GM23248 (cell line): ENCODE results near the gene LYZL6. TPM values are rescaled to one million over a fixed set of nuclear protein-coding genes. Genes with fewer than 3 reads are reported as not detected.

Experiments
- DNase-seq: peaks from one replicate; pipeline ENCODE4 v3.0.0-alpha.2; 2015
- H2AFZ ChIP-seq: fragments of 200-600 bp; sonication (generic); 2 replicates; pipeline ENCODE4 v1.6.1; 2016; ENCODE audit warnings: antibody characterized with exemption
- H3F3A ChIP-seq: fragments of 200-600 bp; sonication (generic); 2 replicates; pipeline ENCODE4 v1.6.1; 2016; ENCODE audit warnings: mild to moderate bottlenecking, antibody characterized with exemption, mixed run types; ENCODE audit not compliant: insufficient read depth
- H3K27ac ChIP-seq: fragments of 200-600 bp; sonication (generic); 2 replicates; pipeline ENCODE4 v1.5.1; 2016; ENCODE audit warnings: mild to moderate bottlenecking
- H3K27me3 ChIP-seq: fragments of 200-600 bp; sonication (generic); replicated peaks from 2 replicates; pipeline ENCODE4 v1.6.1; 2016; ENCODE audit warnings: mild to moderate bottlenecking; ENCODE audit not compliant: insufficient read depth
- H3K36me3 ChIP-seq: fragments of 200-600 bp; sonication (generic); 2 replicates; pipeline ENCODE4 v1.6.1; 2016; ENCODE audit warnings: low read depth, mild to moderate bottlenecking
- H3K4me1 ChIP-seq: fragments of 200-600 bp; sonication (generic); 2 replicates; pipeline ENCODE4 v1.6.1; 2016; ENCODE audit warnings: mild to moderate bottlenecking; ENCODE audit not compliant: insufficient read depth
- H3K4me2 ChIP-seq: fragments of 200-600 bp; sonication (generic); one replicate; pipeline ENCODE4 v1.6.1; 2016; ENCODE audit warnings: mild to moderate bottlenecking; ENCODE audit not compliant: unreplicated experiment
- H3K4me3 ChIP-seq: fragments of 200-600 bp; sonication (generic); 2 replicates; pipeline ENCODE4 v1.5.1; 2016; ENCODE audit warnings: mild to moderate bottlenecking
- H3K79me2 ChIP-seq: fragments of 200-600 bp; sonication (generic); 2 replicates; pipeline ENCODE4 v1.6.1; 2016; ENCODE audit warnings: mild to moderate bottlenecking; ENCODE audit not compliant: insufficient read depth
- H3K9ac ChIP-seq: fragments of 200-600 bp; sonication (generic); 2 replicates; pipeline ENCODE4 v1.6.1; 2016; ENCODE audit warnings: mild to moderate bottlenecking
- H3K9me2 ChIP-seq: fragments of 200-600 bp; sonication (generic); 2 replicates; pipeline ENCODE4 v1.6.1; 2016; ENCODE audit warnings: mixed run types, mild to moderate bottlenecking, moderate library complexity; ENCODE audit not compliant: insufficient read depth
- H3K9me3 ChIP-seq: fragments of 200-600 bp; sonication (generic); one replicate; pipeline ENCODE4 v1.6.1; 2017; ENCODE audit warnings: low read depth
- H4K20me1 ChIP-seq: fragments of 200-600 bp; sonication (generic); 2 replicates; pipeline ENCODE4 v1.6.0; 2016; ENCODE audit not compliant: insufficient read depth
- EZH2 ChIP-seq: fragments of 200-600 bp; sonication (generic); IDR thresholded peaks from 2 replicates; pipeline ENCODE4 v1.6.1; 2018; ENCODE audit warnings: antibody characterized with exemption, mild to moderate bottlenecking; ENCODE audit not compliant: insufficient read depth, poor library complexity, severe bottlenecking
- EZH2phosphoT487 ChIP-seq: fragments of 200-600 bp; sonication (generic); IDR thresholded peaks from 2 replicates; pipeline ENCODE4 v1.6.1; 2018; ENCODE audit warnings: antibody characterized with exemption, moderate library complexity, mild to moderate bottlenecking, low read depth; ENCODE audit not compliant: insufficient read depth
- WGBS, 2 experiments: methylation state at CpG; one replicate each; pipeline ENCODE4 v1.1.6; 2015 to 2017; ENCODE audit warnings: low lambda C conversion rate in 2 of 2, low coverage in 1 of 2; ENCODE audit errors: missing lambda C conversion rate in 2 of 2; 5-methylcytosine and 5-hydroxymethylcytosine counted together
- in situ Hi-C: fragments of 300-500 bp; cut with MboI; formaldehyde crosslinking; loops from 2 replicates; pipeline ENCODE4 v1.15.0; 2020
- polyA plus RNA-seq: library from polyadenylated mRNA; unstranded; fragments of >200 nt; fragmentation: Nextera tagmentation; extraction: Ambion mirVana; gene quantifications from 2 replicates; pipeline ENCODE4 v1.2.1, GENCODE V29; 2016
- total RNA-seq: library from RNA; depleted of rRNA; stranded (reverse); fragments of >200 nt; shearing (Covaris generic); gene quantifications from 2 replicates; pipeline ENCODE4 v1.2.3, GENCODE V29; 2014

Gene LYZL6
- total and polyA plus RNA-seq, 2 experiments from 2014 or later = not detected

- in situ Hi-C loops = loop anchor here (25.0 kb wide), 1 partner anchor 497 kb away; no protein-coding TSS in a partner anchor
- no peak overlapping the region for H3K9ac ChIP-seq
- no peaks in the 10 kb centered on the region for H3K4me1 ChIP-seq
- H3F3A ChIP-seq = no peaks in the 10 kb centered on the region
- no peaks in the 10 kb centered on the region for H4K20me1 ChIP-seq
- no peak overlapping the region for H3K4me3 ChIP-seq
- H2AFZ ChIP-seq = no peak overlapping the region
- H3K27ac ChIP-seq = no peak overlapping the region
- no peaks in the 10 kb centered on the region for H3K9me2 ChIP-seq
- H3K9me3 ChIP-seq = no peaks in the 10 kb centered on the region
- DNase-seq = no peak
- peaks cover 11% of the 10 kb centered on the region; the same call in 1 of the 2 replicates for H3K27me3 ChIP-seq
- no peak overlapping the region for H3K4me2 ChIP-seq
- no peaks in the 10 kb centered on the region for H3K36me3 ChIP-seq
- WGBS, 2 experiments = 64% methylated on average over 7 of the region's 7 CpGs
- no peak for TF ChIP-seq EZH2phosphoT487
- no peak for TF ChIP-seq EZH2
- no peaks in the 10 kb centered on the region for H3K79me2 ChIP-seq
Measured at GRCh38 chr17:35965272-35965671, 21.8 kb upstream of the LYZL6 start.

- TF ChIP-seq EZH2phosphoT487 (no peak), EZH2 (no peak)
- H3K4me2 ChIP-seq = no peak overlapping the region
- no peak overlapping the region for H3K9ac ChIP-seq
- 71 to 74% methylated on average over 6 of the region's 6 CpGs for WGBS, 2 experiments
- H3K9me2 ChIP-seq = no peaks in the 10 kb centered on the region
- H4K20me1 ChIP-seq = no peaks in the 10 kb centered on the region
- H3K36me3 ChIP-seq = no peaks in the 10 kb centered on the region
- peaks cover 13% of the 10 kb centered on the region; the same call in 1 of the 2 replicates for H3K27me3 ChIP-seq
- H3K79me2 ChIP-seq = no peaks in the 10 kb centered on the region
- no peak overlapping the region for H3K4me3 ChIP-seq
- H2AFZ ChIP-seq = no peak overlapping the region
- H3K27ac ChIP-seq = no peak overlapping the region
- in situ Hi-C loops = loop anchor here (25.0 kb wide), 1 partner anchor 499 kb away; no protein-coding TSS in a partner anchor
- H3F3A ChIP-seq = no peaks in the 10 kb centered on the region
- H3K4me1 ChIP-seq = no peaks in the 10 kb centered on the region
- DNase-seq = no peak
- no peaks in the 10 kb centered on the region for H3K9me3 ChIP-seq
Measured at GRCh38 chr17:35963663-35964062, 20.1 kb upstream of the LYZL6 start.

GRCh38 chr17:35953720-35954119 is 10.2 kb upstream of the LYZL6 start:
- H3K27ac ChIP-seq = no peak overlapping the region
- H3K27me3 ChIP-seq = peaks cover 12% of the 10 kb centered on the region; the same call in 1 of the 2 replicates
- 35 to 40% methylated on average over 7 of the region's 7 CpGs for WGBS, 2 experiments
- H3K9ac ChIP-seq = no peak overlapping the region
- in situ Hi-C loops = loop anchor here (25.0 kb wide), 1 partner anchor 509 kb away; no protein-coding TSS in a partner anchor
- no peaks in the 10 kb centered on the region for H3K36me3 ChIP-seq
- H2AFZ ChIP-seq = no peak overlapping the region
- no peaks in the 10 kb centered on the region for H3K4me1 ChIP-seq
- H3K4me3 ChIP-seq = no peak overlapping the region
- H3K79me2 ChIP-seq = no peaks in the 10 kb centered on the region
- no peak overlapping the region for H3K4me2 ChIP-seq
- H4K20me1 ChIP-seq = no peaks in the 10 kb centered on the region
- H3F3A ChIP-seq = no peaks in the 10 kb centered on the region
- DNase-seq = no peak
- TF ChIP-seq EZH2 (no peak), EZH2phosphoT487 (no peak)
- H3K9me3 ChIP-seq = no peaks in the 10 kb centered on the region
- H3K9me2 ChIP-seq = no peaks in the 10 kb centered on the region

- no peak overlapping the region for H3K27ac ChIP-seq
- H3K36me3 ChIP-seq = no peaks in the 10 kb centered on the region
- no peak overlapping the region for H2AFZ ChIP-seq
- no peaks in the 10 kb centered on the region for H4K20me1 ChIP-seq
- H3F3A ChIP-seq = no peaks in the 10 kb centered on the region
- in situ Hi-C loops = no loop called here
- TF ChIP-seq EZH2 = no peak
- no peak for TF ChIP-seq EZH2phosphoT487
- H3K9ac ChIP-seq = no peak overlapping the region
- DNase-seq = no peak
- no peaks in the 10 kb centered on the region for H3K79me2 ChIP-seq
- 28 to 36% methylated on average over 3 of the region's 3 CpGs for WGBS, 2 experiments
- H3K4me2 ChIP-seq = no peak overlapping the region
- no peak overlapping the region for H3K4me3 ChIP-seq
- H3K27me3 ChIP-seq = 0 out of 2 replicates have a peak, but pooled peaks cover 7% of the 10 kb centered on the region
- no peaks in the 10 kb centered on the region for H3K4me1 ChIP-seq
- no peaks in the 10 kb centered on the region for H3K9me3 ChIP-seq
- H3K9me2 ChIP-seq = no peaks in the 10 kb centered on the region
Measured at GRCh38 chr17:35949401-35949800, 5.9 kb upstream of the LYZL6 start.
